ENCODE measurements around the gene KDM2A. TPM values are rescaled to one million over a fixed set of nuclear protein-coding genes. Genes with fewer than 3 reads are reported as not detected.
"Not testable (repeated sequence)": the region's sequence is repeated elsewhere in the genome, so short reads cannot be mapped to it uniquely, and the experiment has no call there.

Gene KDM2A
- total RNA-seq, 1 donor from 2014 or later, result 70.4 TPM

- no peak for FAIRE-seq
- Mint-ChIP-seq H3K27ac (ENCODE audit: unreplicated experiment) (no peak overlapping the region), H3K36me3 (ENCODE audit: low read depth, unreplicated experiment) (peaks cover 5% of the 10 kb centered on the region)
These were observed 80.7 kb downstream of the KDM2A start for GRCh38 chr11:67199751-67200150.

GRCh38 chr11:67202028-67202427 is 83.0 kb downstream of the KDM2A start:
- FAIRE-seq (no peak), DNase-seq (ENCODE audit: low read depth) (no peak)
- Mint-ChIP-seq H3K4me1 (ENCODE audit: low read depth, unreplicated experiment) (peaks cover 11% of the 10 kb centered on the region), H3K9me3 (ENCODE audit: unreplicated experiment) (peaks cover 2% of the 10 kb centered on the region), H3K36me3 (ENCODE audit: low read depth, unreplicated experiment) (peaks cover 5% of the 10 kb centered on the region), H3K27me3 (ENCODE audit: low read depth, unreplicated experiment) (no peaks in the 10 kb centered on the region), H3K27ac (ENCODE audit: unreplicated experiment) (no peak overlapping the region), H3K4me3 (ENCODE audit: unreplicated experiment) (no peak overlapping the region)
- Histone ChIP-seq H3K9me3 (ENCODE audit: insufficient read depth, low read depth, low read length) (no peaks in the 10 kb centered on the region), H3K4me1 (ENCODE audit: insufficient read depth, low read length) (no peaks in the 10 kb centered on the region), H3K36me3 (ENCODE audit: insufficient read depth, low read length) (peaks cover 6% of the 10 kb centered on the region), H3K79me2 (ENCODE audit: insufficient read depth, low read length) (no peaks in the 10 kb centered on the region), H3K4me2 (ENCODE audit: low read length) (no peak overlapping the region), H3K27ac (ENCODE audit: low read depth, low read length) (no peak overlapping the region), H2AFZ (ENCODE audit: low read depth, low read length) (no peak overlapping the region), H4K20me1 (ENCODE audit: insufficient read depth, low read length) (peaks cover 5% of the 10 kb centered on the region), H3K27me3 (ENCODE audit: insufficient read depth, low read length) (no peaks in the 10 kb centered on the region), H3K4me3 (ENCODE audit: insufficient read depth, low read depth, low read length) (no peak overlapping the region), H3K9ac (ENCODE audit: low read length) (no peak overlapping the region)
- TF ChIP-seq CTCF (IDR thresholded peaks at IDR 0.05; ENCODE audit: insufficient read depth, low read depth, low read length) (no peak), EZH2 (IDR thresholded peaks at IDR 0.05; ENCODE audit: insufficient read depth, low read length) (no peak)

More at GRCh38 chr11:67199751-67200150, 80.7 kb downstream of the KDM2A start:
- H3K9ac ChIP-seq (ENCODE audit: low read length), result no peak overlapping the region
- H3K9me3 ChIP-seq (ENCODE audit: insufficient read depth, low read depth, low read length), result no peaks in the 10 kb centered on the region
- Mint-ChIP-seq H3K9me3 (ENCODE audit: unreplicated experiment) (peaks cover 2% of the 10 kb centered on the region), H3K4me3 (ENCODE audit: unreplicated experiment) (no peak overlapping the region), H3K4me1 (ENCODE audit: low read depth, unreplicated experiment) (peaks cover 11% of the 10 kb centered on the region), H3K27me3 (ENCODE audit: low read depth, unreplicated experiment) (no peaks in the 10 kb centered on the region)
- H3K27ac ChIP-seq (ENCODE audit: low read depth, low read length), result no peak overlapping the region
- no peak overlapping the region for H3K4me2 ChIP-seq (ENCODE audit: low read length)
- no peak overlapping the region for H2AFZ ChIP-seq (ENCODE audit: low read depth, low read length)
- no peaks in the 10 kb centered on the region for H4K20me1 ChIP-seq (ENCODE audit: insufficient read depth, low read length)
- DNase-seq (ENCODE audit: low read depth), result no peak
- no peak for TF ChIP-seq EZH2 (IDR thresholded peaks at IDR 0.05; ENCODE audit: insufficient read depth, low read length)
- TF ChIP-seq CTCF (IDR thresholded peaks at IDR 0.05; ENCODE audit: insufficient read depth, low read depth, low read length), result no peak
- H3K27me3 ChIP-seq (ENCODE audit: insufficient read depth, low read length), result no peaks in the 10 kb centered on the region
- peaks cover 4% of the 10 kb centered on the region for H3K36me3 ChIP-seq (ENCODE audit: insufficient read depth, low read length)
- H3K79me2 ChIP-seq (ENCODE audit: insufficient read depth, low read length), result no peaks in the 10 kb centered on the region
- H3K4me3 ChIP-seq (ENCODE audit: insufficient read depth, low read depth, low read length), result no peak overlapping the region
- H3K4me1 ChIP-seq (ENCODE audit: insufficient read depth, low read length), result no peaks in the 10 kb centered on the region

GRCh38 chr11:67204822-67205221 is 85.8 kb downstream of the KDM2A start:
- no peak overlapping the region for H3K4me2 ChIP-seq (ENCODE audit: low read length)
- peaks cover 1% of the 10 kb centered on the region for H3K36me3 Mint-ChIP-seq (ENCODE audit: low read depth, unreplicated experiment)
- FAIRE-seq (no peak), DNase-seq (ENCODE audit: low read depth) (no peak)
- H3K27ac ChIP-seq (ENCODE audit: low read depth, low read length), result no peak overlapping the region
- no peaks in the 10 kb centered on the region for H3K9me3 ChIP-seq (ENCODE audit: insufficient read depth, low read depth, low read length)
- H2AFZ ChIP-seq (ENCODE audit: low read depth, low read length), result no peak overlapping the region
- no peaks in the 10 kb centered on the region for H3K27me3 ChIP-seq (ENCODE audit: insufficient read depth, low read length)
- peaks cover 2% of the 10 kb centered on the region for H3K4me1 Mint-ChIP-seq (ENCODE audit: low read depth, unreplicated experiment)
- TF ChIP-seq CTCF (IDR thresholded peaks at IDR 0.05; ENCODE audit: insufficient read depth, low read depth, low read length) (no peak), EZH2 (IDR thresholded peaks at IDR 0.05; ENCODE audit: insufficient read depth, low read length) (no peak)
- no peaks in the 10 kb centered on the region for H3K27me3 Mint-ChIP-seq (ENCODE audit: low read depth, unreplicated experiment)
- H3K36me3 ChIP-seq (ENCODE audit: insufficient read depth, low read length), result peaks cover 13% of the 10 kb centered on the region
- peaks cover 5% of the 10 kb centered on the region for H4K20me1 ChIP-seq (ENCODE audit: insufficient read depth, low read length)
- no peaks in the 10 kb centered on the region for H3K79me2 ChIP-seq (ENCODE audit: insufficient read depth, low read length)
- no peak overlapping the region for H3K27ac Mint-ChIP-seq (ENCODE audit: unreplicated experiment)
- H3K9ac ChIP-seq (ENCODE audit: low read length), result no peak overlapping the region
- H3K4me1 ChIP-seq (ENCODE audit: insufficient read depth, low read length), result no peaks in the 10 kb centered on the region
- no peak overlapping the region for H3K4me3 ChIP-seq (ENCODE audit: insufficient read depth, low read depth, low read length)
- no peak overlapping the region for H3K4me3 Mint-ChIP-seq (ENCODE audit: unreplicated experiment)
- H3K9me3 Mint-ChIP-seq (ENCODE audit: unreplicated experiment), result peaks cover 2% of the 10 kb centered on the region

GRCh38 chr11:67209222-67209621 is 90.2 kb downstream of the KDM2A start:
- not testable (repeated sequence) for H3K9me3 ChIP-seq (ENCODE audit: insufficient read depth, low read depth, low read length); H4K20me1 ChIP-seq (ENCODE audit: insufficient read depth, low read length); FAIRE-seq; H3K79me2 ChIP-seq (ENCODE audit: insufficient read depth, low read length); H3K4me3 Mint-ChIP-seq (ENCODE audit: unreplicated experiment); H3K4me3 ChIP-seq (ENCODE audit: insufficient read depth, low read depth, low read length); H2AFZ ChIP-seq (ENCODE audit: low read depth, low read length); H3K9me3 Mint-ChIP-seq (ENCODE audit: unreplicated experiment); H3K27ac Mint-ChIP-seq (ENCODE audit: unreplicated experiment); DNase-seq (ENCODE audit: low read depth); H3K9ac ChIP-seq (ENCODE audit: low read length); H3K27ac ChIP-seq (ENCODE audit: low read depth, low read length); H3K4me1 Mint-ChIP-seq (ENCODE audit: low read depth, unreplicated experiment); H3K27me3 ChIP-seq (ENCODE audit: insufficient read depth, low read length); H3K27me3 Mint-ChIP-seq (ENCODE audit: low read depth, unreplicated experiment); H3K36me3 Mint-ChIP-seq (ENCODE audit: low read depth, unreplicated experiment); H3K4me1 ChIP-seq (ENCODE audit: insufficient read depth, low read length); H3K4me2 ChIP-seq (ENCODE audit: low read length)
- peaks cover 18% of the 10 kb centered on the region for H3K36me3 ChIP-seq (ENCODE audit: insufficient read depth, low read length)

Measured in astrocyte (in vitro differentiated cells and primary cell).